ENCODE results near the gene CDC42BPG.

CDC42BPG gene

GRCh38 chr11:64803158-64803845 lies 41.2 kb downstream of the CDC42BPG start, which contains the start of gene MAP4K2:
Gene MAP4K2, minus strand, starts transcription at chr11:64803214. Its CDS starts 65 bp downstream, at chr11:64803149.
- peak; percentile 91 for FAIRE-seq

DNA sequence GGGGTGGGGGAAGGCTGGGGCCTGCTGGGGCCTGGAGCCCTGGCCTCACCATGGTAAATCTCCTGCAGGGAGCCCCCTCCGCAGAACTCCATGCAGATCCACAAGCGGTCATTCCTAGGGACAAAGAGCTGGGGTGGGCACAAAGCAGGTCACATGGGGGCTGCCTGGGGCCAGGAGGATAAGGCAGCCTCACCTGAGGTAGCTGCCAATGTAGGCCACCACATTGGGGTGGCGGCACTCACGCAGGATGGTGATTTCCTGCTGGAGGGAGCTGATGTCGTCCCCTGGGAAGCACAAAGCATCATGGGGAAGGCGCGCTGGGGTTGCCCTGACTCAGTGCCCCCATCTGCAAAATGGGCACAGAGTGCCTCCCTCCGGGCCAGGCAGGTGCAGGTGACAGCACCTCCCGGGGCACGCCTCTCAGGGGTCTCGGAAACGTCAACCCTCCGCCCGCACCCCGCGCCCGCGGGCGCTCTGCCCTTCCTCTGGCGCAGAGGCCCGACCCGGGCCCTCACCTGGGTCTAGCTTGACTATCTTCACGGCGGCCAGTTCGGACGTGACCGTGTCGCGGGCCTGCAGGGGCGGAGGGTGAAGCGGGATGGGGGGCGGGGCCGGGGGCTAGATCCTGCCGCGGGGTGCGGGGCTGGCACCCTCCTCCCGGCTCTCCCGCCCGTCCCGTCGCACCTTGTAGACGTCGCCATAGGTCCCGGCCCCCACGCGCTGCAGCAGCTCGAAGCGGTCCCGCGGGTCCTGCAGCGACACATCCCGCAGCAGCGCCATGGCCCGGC lies 41.9 kb downstream of the CDC42BPG start:
- FAIRE-seq, result no peak

DNA sequence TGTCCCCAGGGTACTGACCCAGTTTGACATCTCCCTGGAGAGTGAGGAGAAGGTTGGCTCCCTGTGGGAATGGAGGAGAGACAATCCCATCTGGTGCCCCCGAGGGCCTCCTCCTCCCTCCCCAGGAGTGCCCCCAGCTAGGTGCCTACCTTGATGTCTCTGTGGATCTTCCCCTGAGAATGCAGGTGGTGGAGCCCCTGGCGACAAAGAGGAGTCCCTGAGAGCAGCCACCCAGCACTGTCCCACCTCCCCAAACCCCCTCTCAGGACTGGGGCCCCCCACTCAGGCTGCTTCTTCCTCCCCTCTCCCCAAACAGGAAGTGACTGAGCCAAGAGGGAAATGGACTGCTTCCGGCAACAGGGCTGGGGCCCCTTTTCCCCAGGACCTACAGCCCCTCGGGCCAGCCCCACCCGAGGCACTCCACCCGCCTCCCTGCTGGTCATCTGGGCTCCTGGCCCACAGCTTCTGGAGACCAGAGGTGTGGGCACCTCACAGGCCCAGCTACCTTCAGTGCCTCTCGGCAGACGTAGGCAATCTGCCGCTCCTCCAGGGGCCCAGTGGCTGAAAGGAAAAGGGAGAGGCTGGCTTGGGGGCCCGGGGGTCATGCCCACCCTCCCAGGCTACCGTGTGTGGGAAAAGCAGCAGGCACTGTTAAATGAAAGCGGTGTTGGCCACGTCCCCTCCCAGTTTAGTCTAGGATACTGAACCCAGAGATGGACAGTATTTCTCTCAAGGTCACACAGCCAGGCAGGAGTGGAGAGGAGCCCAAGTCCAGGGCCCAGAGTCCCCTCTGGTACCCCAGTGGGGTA lies 42.7 kb downstream of the CDC42BPG start:
- FAIRE-seq, result no peak

DNA sequence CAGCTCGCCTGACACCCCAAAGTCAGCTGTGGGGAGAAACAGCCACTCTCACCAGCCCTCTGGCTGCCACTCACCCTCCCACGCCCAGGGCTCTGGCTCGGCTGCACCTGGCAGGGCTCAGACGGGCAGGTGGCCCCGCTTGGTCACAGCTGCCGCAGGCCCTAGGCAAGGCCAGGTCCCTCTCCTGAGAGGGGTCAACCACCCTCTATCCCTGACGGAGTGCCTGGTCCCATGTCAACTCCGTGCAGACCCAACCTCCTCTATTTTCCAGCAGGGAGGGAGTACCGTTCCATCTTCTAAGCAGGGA lies 43.3 kb downstream of the CDC42BPG start:
- no peak for FAIRE-seq

GRCh38 chr11:64800303-64801157 lies 43.9 kb downstream of the CDC42BPG start:
- no peak for FAIRE-seq

DNA sequence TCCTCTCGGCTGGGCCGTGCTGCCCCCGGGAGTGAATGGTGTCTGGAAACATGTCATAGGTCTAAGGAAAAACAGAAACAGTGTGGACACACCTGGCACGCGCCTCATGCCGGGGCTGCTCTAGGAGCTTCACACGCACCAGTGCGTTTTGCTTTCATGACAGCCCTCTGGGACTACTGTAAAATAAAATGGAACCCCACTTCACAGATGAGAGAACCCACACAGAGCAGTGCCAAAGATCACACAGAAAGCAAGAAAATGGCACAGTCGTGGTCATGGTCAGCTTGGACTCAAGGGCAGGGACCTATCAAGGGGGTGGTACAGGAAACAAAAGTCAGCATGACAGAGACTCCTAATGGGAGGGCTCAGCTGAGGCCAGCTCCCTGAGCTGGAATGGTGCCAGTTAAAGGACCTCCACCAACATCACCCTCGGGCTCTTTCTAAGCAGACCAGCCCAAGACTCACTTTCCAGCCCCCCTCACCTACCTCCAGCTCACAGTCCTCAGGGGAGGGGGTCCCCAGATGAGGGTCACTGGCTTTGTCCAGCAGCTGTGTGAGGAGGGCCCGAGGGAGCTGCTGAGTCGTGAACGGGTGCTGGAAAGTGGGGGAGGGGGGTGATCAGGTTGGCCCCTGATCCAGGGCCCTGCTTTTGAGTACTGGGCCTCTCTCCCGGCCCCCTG lies 44.7 kb downstream of the CDC42BPG start:
- no peak for FAIRE-seq

GRCh38 chr11:64799256-64799622 lies 45.2 kb downstream of the CDC42BPG start:
- no peak for FAIRE-seq

DNA sequence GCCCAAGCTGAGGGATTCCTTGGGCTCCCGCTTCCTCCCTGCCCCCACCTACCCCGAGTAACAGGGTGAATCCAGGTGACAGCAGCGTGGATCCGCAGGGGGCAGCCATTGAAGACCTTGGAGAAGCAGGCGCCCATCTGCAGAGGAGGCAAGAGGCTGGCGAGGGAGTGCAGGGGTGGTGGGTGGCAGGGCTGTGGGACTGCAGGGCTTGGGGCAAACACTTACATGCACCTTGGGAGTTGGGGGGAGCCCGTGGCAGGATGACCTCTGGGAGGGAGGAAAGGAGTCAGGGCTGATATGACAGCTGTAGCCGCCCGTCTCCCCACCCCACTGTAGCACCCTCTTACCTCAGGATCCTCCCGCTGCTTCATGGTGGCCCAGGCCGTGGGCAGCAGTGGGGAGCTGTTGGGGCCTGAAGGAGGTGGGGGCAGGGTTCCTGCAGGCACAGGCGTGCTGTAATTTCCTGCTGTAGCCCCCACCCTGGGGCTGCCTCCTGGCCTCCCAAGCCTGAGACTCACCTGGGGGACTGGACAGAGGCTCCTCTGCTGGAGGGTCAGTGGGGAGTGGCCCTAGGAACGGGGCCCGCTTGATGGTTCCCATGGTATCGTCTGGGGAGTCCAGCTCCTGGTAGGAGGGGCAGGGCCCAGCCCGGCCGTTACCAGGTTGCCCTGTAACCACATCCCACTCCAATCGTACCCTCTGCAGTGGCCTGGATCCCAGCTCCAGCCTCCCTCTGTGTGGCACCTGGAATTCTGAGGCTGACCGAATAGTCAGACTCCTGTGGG lies 47.5 kb downstream of the CDC42BPG start:
- FAIRE-seq, result no peak

DNA sequence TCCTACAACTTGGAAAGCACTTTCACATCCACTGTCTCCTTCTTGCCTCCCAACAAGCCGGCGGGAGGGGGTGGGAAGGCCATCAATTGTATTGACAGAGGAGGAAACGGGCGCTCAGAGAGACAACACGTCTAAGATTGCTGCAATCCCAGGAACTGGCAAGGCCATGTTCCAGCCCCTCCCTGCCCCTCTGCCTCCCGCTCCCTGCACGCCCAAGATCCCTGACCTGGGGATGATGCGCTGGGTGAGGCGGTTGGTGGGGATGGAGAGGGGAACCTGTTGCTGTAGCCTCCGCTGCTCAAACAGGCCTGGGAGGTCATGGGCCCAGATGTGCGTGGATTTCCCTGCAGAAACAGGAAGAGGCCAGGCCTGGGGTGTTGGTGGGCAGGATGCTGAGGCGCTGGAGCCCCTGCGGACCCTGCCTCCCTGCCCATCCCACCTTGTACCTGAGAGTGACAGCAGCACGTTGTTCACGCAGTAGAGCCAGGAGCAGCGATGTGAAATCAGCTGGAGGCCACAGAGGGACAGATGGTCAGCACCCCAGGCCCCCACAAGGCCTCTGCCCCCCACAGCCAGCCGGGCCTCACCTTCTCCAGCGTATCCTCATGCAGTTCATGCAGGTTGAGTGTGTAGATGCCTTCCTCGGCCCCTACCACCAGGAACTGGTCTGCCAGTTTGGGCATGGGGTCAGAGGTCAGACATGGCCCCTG lies 48.3 kb downstream of the CDC42BPG start:
- no peak for FAIRE-seq

DNA sequence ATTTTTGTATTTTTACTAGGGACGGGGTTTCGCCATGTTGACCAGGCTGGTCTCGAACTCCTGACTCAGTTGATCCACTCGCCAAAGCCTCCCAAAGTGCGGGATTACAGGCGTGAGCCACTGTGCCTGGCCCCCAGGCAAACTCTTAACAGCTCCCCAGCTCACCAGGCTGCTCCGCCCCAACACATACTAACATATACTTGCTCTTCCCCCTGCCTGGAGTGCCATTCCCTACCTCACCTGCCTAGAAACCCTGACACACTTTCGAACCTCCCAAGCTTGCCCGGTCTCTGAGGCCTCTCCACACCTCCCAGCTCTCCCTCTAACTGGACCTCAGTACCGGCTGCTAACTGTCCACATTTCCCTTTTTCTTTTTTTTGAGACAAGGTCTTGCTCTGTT lies 49.9 kb downstream of the CDC42BPG start:
- no peak for FAIRE-seq

DNA sequence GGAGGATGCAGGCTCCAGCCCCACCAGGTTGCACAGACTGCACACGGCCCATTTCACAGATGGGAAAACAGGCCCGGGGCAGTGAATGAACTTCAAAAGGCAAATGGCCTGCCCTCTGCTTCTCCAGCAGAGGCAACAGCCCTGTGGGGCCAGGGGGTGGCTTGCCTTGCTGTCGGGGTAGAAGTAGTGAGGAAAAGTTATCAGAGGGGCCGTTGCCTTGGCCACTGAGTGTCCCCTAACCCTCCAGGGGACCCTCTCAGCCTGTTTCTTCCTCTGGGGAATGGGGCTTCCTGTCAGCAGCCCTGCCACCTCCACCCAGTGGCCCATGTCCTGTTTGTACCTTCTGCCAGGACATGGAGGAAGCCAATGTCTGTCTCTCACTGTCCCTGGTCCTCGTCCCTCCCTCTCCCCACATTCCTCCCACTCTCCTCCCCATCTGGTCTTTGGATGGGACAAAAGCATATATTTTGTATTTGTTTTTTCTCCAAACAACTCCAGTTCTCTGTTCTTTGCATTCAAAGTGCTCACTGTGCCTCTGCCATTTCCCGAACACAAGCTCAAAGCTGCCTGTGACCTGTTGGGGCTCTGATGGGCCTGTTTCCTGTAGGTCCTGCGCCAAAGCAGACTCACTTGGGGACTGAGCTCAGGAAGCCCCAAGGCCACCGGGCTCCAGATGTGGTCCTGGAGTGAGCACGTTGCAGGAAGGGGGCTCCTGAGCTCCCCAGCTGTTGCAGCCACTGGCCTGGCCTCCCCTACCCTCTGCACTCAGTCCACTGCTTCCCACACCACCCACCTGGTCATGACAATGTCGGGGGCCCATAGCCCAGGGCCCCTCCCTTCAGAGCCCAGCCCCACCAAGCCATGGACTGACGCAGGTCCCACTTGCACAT lies 50.9 kb downstream of the CDC42BPG start:
- no peak for FAIRE-seq

- FAIRE-seq, result no peak
Observed at GRCh38 chr11:64792482-64792881, 52.0 kb downstream of the CDC42BPG start.

DNA sequence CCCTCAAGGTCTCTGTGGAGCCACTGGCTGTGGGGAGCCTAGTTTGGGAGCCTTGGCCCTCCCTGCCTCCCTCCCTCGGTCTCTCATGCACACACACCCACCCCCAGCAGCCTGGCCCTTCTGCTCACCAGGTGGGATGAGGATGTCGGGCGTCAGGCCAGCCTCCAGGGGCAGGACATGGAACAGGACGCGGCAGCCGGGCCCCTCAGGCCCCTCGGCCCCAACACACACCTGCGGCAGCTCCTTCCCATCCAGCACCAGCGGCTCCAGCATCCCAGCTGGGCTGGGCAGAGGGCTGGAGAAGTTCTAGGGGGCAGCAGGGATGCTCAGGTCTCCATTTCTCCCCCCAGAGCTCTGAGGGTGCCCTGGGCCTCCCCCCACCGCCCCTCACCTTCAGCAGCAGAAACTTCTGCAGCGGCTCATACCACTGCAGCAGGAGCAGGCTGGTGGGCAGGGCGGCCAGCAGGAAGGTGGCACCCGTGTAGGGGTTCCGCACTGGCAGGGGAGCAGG lies 52.6 kb downstream of the CDC42BPG start:
- FAIRE-seq, result no peak

DNA sequence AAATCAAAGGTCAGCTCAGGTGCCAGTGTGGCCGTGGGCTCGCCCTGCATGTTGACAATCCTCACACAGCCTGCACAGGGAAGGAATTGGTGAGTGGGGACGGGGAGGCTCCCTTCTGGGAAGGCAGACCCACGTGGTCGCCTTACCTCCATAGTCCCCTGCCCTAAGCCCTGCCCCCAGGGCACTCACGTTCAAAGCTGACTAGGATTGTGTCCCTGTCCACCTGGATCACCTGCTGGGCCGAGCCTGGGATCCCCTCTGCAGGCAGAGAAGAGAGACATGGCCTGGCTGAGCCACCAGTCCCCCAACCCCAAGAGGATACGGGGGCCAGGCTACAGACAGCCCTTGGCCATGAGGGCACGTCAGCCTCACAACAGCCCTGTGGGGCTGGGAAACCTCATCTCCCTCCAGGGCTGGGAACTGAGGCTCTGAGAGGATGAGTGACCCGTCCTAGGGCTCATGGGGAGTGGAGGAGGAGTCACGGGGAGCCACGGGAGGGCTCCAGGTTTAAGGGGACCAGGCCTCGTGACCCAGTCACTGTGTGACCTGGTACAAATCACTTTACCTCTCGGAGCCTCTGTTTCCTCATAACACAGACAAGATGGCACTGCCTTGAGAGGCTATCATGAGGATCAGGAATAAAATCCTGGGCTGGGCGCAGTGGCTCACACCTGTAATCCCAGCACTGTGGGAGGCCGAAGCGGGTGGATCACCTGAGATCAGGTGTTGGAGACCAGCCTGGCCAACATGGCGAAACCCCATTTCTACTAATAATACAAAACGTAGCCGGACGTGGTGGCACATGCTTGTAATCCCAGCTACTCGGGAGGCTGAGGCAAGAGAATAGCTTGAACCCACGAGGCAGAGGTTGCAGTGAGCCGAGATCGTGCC lies 54.0 kb downstream of the CDC42BPG start:
- no peak for FAIRE-seq

GRCh38 chr11:64789331-64790204 lies 54.9 kb downstream of the CDC42BPG start:
- FAIRE-seq, result no peak

GRCh38 chr11:64788321-64789215 lies 55.9 kb downstream of the CDC42BPG start:
- no peak for FAIRE-seq

Measured in endometrium (tissue), 2 donors.